SK-N-SH (cell line): ENCODE measurements around the gene ICA1. TPM values are rescaled to one million over a fixed set of nuclear protein-coding genes. Genes with fewer than 3 reads are reported as not detected.

Experiments
- CTCF ChIA-PET: fragments of 300-600, 350-600 bp; formaldehyde crosslinking; extraction: SDS; loops from one replicate; lab custom pipeline; 2021; lab: Yijun Ruan, JAX
- POLR2A ChIA-PET: fragments of 350-600 bp; sonication (Branson Sonifier 250); formaldehyde crosslinking; extraction: SDS; loops from one replicate; lab custom pipeline; 2020; ENCODE audit warnings: antibody characterized with exemption, inconsistent platforms; lab: Yijun Ruan, JAX
- DNase-seq: peaks from one replicate; pipeline ENCODE4 v3.0.0; 2012
- H2AFZ ChIP-seq: fragments of 200-600 bp; sonication (generic); 2 replicates; pipeline ENCODE4 v1.8.1; 2016; ENCODE audit warnings: antibody characterized with exemption, mild to moderate bottlenecking, low read depth
- H3F3A ChIP-seq: fragments of 200-600 bp; sonication (generic); replicated peaks from 2 replicates; pipeline ENCODE3; 2016; ENCODE audit warnings: antibody characterized with exemption, mild to moderate bottlenecking; ENCODE audit not compliant: insufficient read depth
- H3K27ac ChIP-seq, 2 experiments: fragments of 200-500 bp in 1 of 2; fragments of 200-600 bp in 1 of 2; sonication (Bioruptor generic) in 1 of 2; sonication (generic), shearing (Covaris generic) in 1 of 2; 2 replicates each; pipeline versions ENCODE4 v1.5.1 to v1.6.1; 2014 to 2016; ENCODE audit warnings: low read depth in 2 of 2, inconsistent platforms in 1 of 2, low read length in 1 of 2, mild to moderate bottlenecking in 1 of 2, mixed read lengths in 1 of 2
- H3K27me3 ChIP-seq: fragments of 200-600 bp; sonication (generic), shearing (Covaris generic); 2 replicates; pipeline ENCODE4 v1.6.1; 2016; ENCODE audit warnings: mixed run types; ENCODE audit not compliant: insufficient read depth
- H3K36me3 ChIP-seq, 2 experiments: fragments of 200-500 bp in 1 of 2; fragments of 200-600 bp in 1 of 2; sonication (Bioruptor generic) in 1 of 2; sonication (generic) in 1 of 2; replicated peaks in 1 of 2; 2 replicates each; pipeline versions ENCODE3 to v1.5.1; 2014 to 2016; ENCODE audit warnings: low read length in 1 of 2, mild to moderate bottlenecking in 1 of 2; ENCODE audit not compliant: insufficient read depth in 2 of 2, control insufficient read depth in 1 of 2
- H3K4me1 ChIP-seq, 2 experiments: fragments of 200-500 bp in 1 of 2; fragments of 200-600 bp in 1 of 2; sonication (Bioruptor generic) in 1 of 2; sonication (generic), shearing (Covaris generic) in 1 of 2; 2 replicates each; pipeline versions ENCODE4 v1.5.1 to v1.6.1; 2014 to 2016; ENCODE audit warnings: low read depth in 1 of 2, low read length in 1 of 2, mixed run types in 1 of 2; ENCODE audit not compliant: insufficient read depth in 2 of 2, control insufficient read depth in 1 of 2
- H3K4me2 ChIP-seq: fragments of 200-600 bp; sonication (generic), shearing (Covaris generic); 2 replicates; pipeline ENCODE4 v1.6.1; 2017; ENCODE audit warnings: mixed run types
- H3K4me3 ChIP-seq, 2 experiments: fragments of 200-500 bp in 1 of 2; fragments of 200-600 bp in 1 of 2; sonication (Bioruptor generic) in 1 of 2; sonication (generic), shearing (Covaris generic) in 1 of 2; 2 replicates each; pipeline versions ENCODE4 v1.5.1 to v1.8.1; 2014 to 2016; ENCODE audit warnings: low read depth in 2 of 2, inconsistent platforms in 1 of 2, low read length in 1 of 2, mild to moderate bottlenecking in 1 of 2, mixed read lengths in 1 of 2, moderate library complexity in 1 of 2
- H3K79me2 ChIP-seq: fragments of 200-600 bp; sonication (generic); 2 replicates; pipeline ENCODE4 v1.8.1; 2017; ENCODE audit warnings: mild to moderate bottlenecking; ENCODE audit not compliant: insufficient read depth
- H3K9ac ChIP-seq: fragments of 200-600 bp; sonication (generic); 2 replicates; pipeline ENCODE4 v1.6.1; 2017; ENCODE audit warnings: mixed run types
- H3K9me2 ChIP-seq: fragments of 200-600 bp; sonication (generic); 2 replicates; pipeline ENCODE4 v1.6.1; 2017; ENCODE audit warnings: mixed run types
- H3K9me3 ChIP-seq: fragments of 200-600 bp; sonication (generic); 2 replicates; pipeline ENCODE4 v1.6.1; 2017; ENCODE audit warnings: mixed run types, mild to moderate bottlenecking, moderate library complexity
- H4K20me1 ChIP-seq: fragments of 200-600 bp; sonication (generic); 2 replicates; pipeline ENCODE4 v1.6.1; 2017; ENCODE audit warnings: mild to moderate bottlenecking, mixed run types; ENCODE audit not compliant: insufficient read depth
- EP300 ChIP-seq, 2 experiments: IDR thresholded peaks; 2 replicates each; pipeline versions ENCODE4 v1.4.0 to v1.6.1; 2012; ENCODE audit warnings: borderline replicate concordance in 1 of 2, low read depth in 1 of 2, low read length in 1 of 2
- EZH2phosphoT487 ChIP-seq: fragments of 200-600 bp; sonication (generic); IDR thresholded peaks from 2 replicates; pipeline ENCODE4 v1.6.1; 2017; ENCODE audit warnings: low read depth, mixed run types, mild to moderate bottlenecking, antibody characterized with exemption, moderate library complexity, borderline replicate concordance
- FOSL2 ChIP-seq: IDR thresholded peaks from 2 replicates; pipeline ENCODE4 v1.4.0; 2012; ENCODE audit warnings: low read depth, mild to moderate bottlenecking, moderate library complexity, borderline replicate concordance
- GATA2 ChIP-seq: sonication (generic); formaldehyde crosslinking; IDR thresholded peaks from 2 replicates; pipeline ENCODE4 v1.5.0; 2020; ENCODE audit warnings: mild to moderate bottlenecking, missing genetic modification reagents
- NFIC ChIP-seq: IDR thresholded peaks from 2 replicates; pipeline ENCODE4 v1.4.0; 2012; ENCODE audit warnings: borderline replicate concordance
- POLR2AphosphoS5 ChIP-seq: IDR thresholded peaks from 2 replicates; pipeline ENCODE4 v1.6.1; 2012; ENCODE audit warnings: low read depth, low read length
- RCOR1 ChIP-seq: fragments of 150-350 bp; IDR thresholded peaks from 2 replicates; pipeline ENCODE4 v1.6.1; 2017; ENCODE audit warnings: antibody characterized with exemption, low read length
- RXRA ChIP-seq: IDR thresholded peaks from 2 replicates; pipeline ENCODE4 v1.4.0; 2012; ENCODE audit warnings: low read depth, mild to moderate bottlenecking, borderline replicate concordance
- SIN3A ChIP-seq: IDR thresholded peaks from 2 replicates; pipeline ENCODE4 v1.6.1; 2012; ENCODE audit warnings: low read depth, mild to moderate bottlenecking, low read length, moderate library complexity, borderline replicate concordance
- TEAD4 ChIP-seq: IDR thresholded peaks from 2 replicates; pipeline ENCODE4 v1.4.0; 2012; ENCODE audit warnings: mild to moderate bottlenecking, borderline replicate concordance; ENCODE audit not compliant: insufficient read depth
- YY1 ChIP-seq: IDR thresholded peaks from 2 replicates; pipeline ENCODE4 v1.4.0; 2012; ENCODE audit warnings: low read depth, mild to moderate bottlenecking
- WGBS: methylation state at CpG from one replicate; pipeline ENCODE4 v1.1.6; 2017; ENCODE audit warnings: low lambda C conversion rate; 5-methylcytosine and 5-hydroxymethylcytosine counted together
- polyA plus RNA-seq, 3 experiments: library from polyadenylated mRNA; depleted of rRNA; stranded (reverse); fragments of >200 nt; gene quantifications; 2 replicates each; pipeline ENCODE4 v1.2.3, GENCODE V29; 2012
- TF ChIP-seq, protein P1 (sequence below): IDR thresholded peaks from 2 replicates; pipeline ENCODE4 v1.4.0; 2012; ENCODE audit warnings: low read depth, borderline replicate concordance
- TF ChIP-seq, protein P2 (sequence below): IDR thresholded peaks from 2 replicates; pipeline ENCODE4; 2012
- TF ChIP-seq, protein P3 (sequence below): IDR thresholded peaks from 2 replicates; pipeline ENCODE4 v1.4.0; 2012; ENCODE audit warnings: low read depth
- TF ChIP-seq, protein P4 (sequence below): fragments of 150-350 bp; IDR thresholded peaks from 2 replicates; pipeline ENCODE4 v1.6.1; 2017; ENCODE audit warnings: antibody characterized with exemption, low read length, low read depth, borderline replicate concordance
- TF ChIP-seq, protein P5 (sequence below): IDR thresholded peaks from 2 replicates; pipeline ENCODE4 v1.6.1; 2012; ENCODE audit warnings: mild to moderate bottlenecking, low read depth, low read length, moderate library complexity
- TF ChIP-seq, protein P6 (sequence below): fragments of 200-600 bp; sonication (generic); IDR thresholded peaks from 2 replicates; pipeline ENCODE4 v1.6.1; 2017; ENCODE audit warnings: antibody characterized with exemption, mild to moderate bottlenecking, moderate library complexity

ICA1 gene
- polyA plus RNA-seq, 1 of the 3 experiments (the other 2 are of a cell fraction) = 2.4 TPM

DNA sequence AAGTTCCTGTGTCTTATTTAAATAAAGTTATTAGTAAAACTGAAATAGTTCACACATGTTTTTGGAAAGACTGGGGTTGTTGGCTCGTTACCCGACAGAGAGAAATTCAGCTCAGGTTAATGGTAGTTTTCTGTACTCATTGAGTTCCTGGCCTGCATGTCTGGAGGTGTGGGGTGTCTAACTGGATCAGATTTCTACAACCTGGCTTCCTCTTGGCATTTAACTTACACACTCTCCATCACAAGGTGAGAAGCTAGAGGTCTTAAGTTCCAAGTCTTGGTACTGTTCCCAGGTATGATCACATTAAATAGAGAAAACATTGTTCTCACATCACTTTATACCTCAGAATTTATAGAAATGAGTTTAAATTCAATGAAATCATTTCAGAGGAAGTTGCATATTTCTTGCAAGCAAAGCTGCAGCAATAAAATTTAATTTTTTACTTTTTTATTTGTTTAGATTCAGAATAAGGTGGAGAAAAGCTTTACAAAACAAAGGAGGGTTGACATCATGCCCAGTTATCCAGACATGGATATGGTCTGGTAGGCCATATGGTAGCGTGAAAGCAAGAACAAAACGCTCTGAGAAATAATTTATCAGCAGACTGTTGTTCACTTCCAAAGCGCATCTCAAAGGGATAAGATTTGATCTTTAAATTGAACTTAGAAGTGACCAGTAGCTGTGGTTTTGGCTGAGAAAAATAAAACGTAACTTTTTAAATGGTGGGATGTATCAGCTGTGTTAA is 172.8 kb downstream of the ICA1 start:
- DNase-seq = no peak
- ChIA-PET POLR2A (interaction anchor here (0.6 kb wide), 1 partner anchor 147 kb away, joined by 3 read pairs; no protein-coding TSS in a partner anchor), CTCF (interaction anchor here (0.7 to 2.2 kb wide), 5 partner anchors 12 to 408 kb away, joined by 3 to 9 read pairs (median 5); no protein-coding TSS in a partner anchor)
- Histone ChIP-seq H3K27ac (peak overlapping the region in 1 of 2 experiments; percentile 19; a peak in 1 of 4 replicates), H3K36me3 (peaks cover 5 to 49% of the 10 kb centered on the region in 2 experiments), H3K79me2 (no peaks in the 10 kb centered on the region), H3K4me2 (no peak overlapping the region), H3K4me3 (no peak overlapping the region), H3K9me3 (no peaks in the 10 kb centered on the region), H3K4me1 (no peaks in the 10 kb centered on the region; a peak in 2 of 4 replicates), H2AFZ (no peak overlapping the region), H3K27me3 (no peaks in the 10 kb centered on the region), H3F3A (no peaks in the 10 kb centered on the region), H3K9me2 (no peaks in the 10 kb centered on the region), H4K20me1 (no peaks in the 10 kb centered on the region), H3K9ac (no peak overlapping the region)
- 94% methylated on average over 6 of the region's 6 CpGs for WGBS
- no peak for TF ChIP-seq RXRA
- TF ChIP-seq, protein P1, sequence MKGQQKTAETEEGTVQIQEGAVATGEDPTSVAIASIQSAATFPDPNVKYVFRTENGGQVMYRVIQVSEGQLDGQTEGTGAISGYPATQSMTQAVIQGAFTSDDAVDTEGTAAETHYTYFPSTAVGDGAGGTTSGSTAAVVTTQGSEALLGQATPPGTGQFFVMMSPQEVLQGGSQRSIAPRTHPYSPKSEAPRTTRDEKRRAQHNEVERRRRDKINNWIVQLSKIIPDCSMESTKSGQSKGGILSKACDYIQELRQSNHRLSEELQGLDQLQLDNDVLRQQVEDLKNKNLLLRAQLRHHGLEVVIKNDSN = no peak
- TF ChIP-seq, protein P2, sequence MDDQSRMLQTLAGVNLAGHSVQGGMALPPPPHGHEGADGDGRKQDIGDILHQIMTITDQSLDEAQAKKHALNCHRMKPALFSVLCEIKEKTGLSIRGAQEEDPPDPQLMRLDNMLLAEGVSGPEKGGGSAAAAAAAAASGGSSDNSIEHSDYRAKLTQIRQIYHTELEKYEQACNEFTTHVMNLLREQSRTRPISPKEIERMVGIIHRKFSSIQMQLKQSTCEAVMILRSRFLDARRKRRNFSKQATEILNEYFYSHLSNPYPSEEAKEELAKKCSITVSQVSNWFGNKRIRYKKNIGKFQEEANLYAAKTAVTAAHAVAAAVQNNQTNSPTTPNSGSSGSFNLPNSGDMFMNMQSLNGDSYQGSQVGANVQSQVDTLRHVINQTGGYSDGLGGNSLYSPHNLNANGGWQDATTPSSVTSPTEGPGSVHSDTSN = no peak
- TF ChIP-seq EZH2phosphoT487 = no peak
- TF ChIP-seq NFIC = no peak
- TF ChIP-seq, protein P3, sequence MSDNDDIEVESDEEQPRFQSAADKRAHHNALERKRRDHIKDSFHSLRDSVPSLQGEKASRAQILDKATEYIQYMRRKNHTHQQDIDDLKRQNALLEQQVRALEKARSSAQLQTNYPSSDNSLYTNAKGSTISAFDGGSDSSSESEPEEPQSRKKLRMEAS = no peak
- no peak for TF ChIP-seq RCOR1
- no peak for TF ChIP-seq FOSL2
- TF ChIP-seq, protein P4, sequence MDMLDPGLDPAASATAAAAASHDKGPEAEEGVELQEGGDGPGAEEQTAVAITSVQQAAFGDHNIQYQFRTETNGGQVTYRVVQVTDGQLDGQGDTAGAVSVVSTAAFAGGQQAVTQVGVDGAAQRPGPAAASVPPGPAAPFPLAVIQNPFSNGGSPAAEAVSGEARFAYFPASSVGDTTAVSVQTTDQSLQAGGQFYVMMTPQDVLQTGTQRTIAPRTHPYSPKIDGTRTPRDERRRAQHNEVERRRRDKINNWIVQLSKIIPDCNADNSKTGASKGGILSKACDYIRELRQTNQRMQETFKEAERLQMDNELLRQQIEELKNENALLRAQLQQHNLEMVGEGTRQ = no peak
- TF ChIP-seq, protein P5, sequence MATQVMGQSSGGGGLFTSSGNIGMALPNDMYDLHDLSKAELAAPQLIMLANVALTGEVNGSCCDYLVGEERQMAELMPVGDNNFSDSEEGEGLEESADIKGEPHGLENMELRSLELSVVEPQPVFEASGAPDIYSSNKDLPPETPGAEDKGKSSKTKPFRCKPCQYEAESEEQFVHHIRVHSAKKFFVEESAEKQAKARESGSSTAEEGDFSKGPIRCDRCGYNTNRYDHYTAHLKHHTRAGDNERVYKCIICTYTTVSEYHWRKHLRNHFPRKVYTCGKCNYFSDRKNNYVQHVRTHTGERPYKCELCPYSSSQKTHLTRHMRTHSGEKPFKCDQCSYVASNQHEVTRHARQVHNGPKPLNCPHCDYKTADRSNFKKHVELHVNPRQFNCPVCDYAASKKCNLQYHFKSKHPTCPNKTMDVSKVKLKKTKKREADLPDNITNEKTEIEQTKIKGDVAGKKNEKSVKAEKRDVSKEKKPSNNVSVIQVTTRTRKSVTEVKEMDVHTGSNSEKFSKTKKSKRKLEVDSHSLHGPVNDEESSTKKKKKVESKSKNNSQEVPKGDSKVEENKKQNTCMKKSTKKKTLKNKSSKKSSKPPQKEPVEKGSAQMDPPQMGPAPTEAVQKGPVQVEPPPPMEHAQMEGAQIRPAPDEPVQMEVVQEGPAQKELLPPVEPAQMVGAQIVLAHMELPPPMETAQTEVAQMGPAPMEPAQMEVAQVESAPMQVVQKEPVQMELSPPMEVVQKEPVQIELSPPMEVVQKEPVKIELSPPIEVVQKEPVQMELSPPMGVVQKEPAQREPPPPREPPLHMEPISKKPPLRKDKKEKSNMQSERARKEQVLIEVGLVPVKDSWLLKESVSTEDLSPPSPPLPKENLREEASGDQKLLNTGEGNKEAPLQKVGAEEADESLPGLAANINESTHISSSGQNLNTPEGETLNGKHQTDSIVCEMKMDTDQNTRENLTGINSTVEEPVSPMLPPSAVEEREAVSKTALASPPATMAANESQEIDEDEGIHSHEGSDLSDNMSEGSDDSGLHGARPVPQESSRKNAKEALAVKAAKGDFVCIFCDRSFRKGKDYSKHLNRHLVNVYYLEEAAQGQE = no peak
- TF ChIP-seq EP300 (IDR thresholded peaks at IDR 0.05; ENCODE audit: borderline replicate concordance in 1 of 2, low read depth in 1 of 2, low read length in 1 of 2) = no peak
- no peak for TF ChIP-seq YY1
- TF ChIP-seq GATA2 (CRISPR knock-in tag) = no peak
- TF ChIP-seq, protein P6, sequence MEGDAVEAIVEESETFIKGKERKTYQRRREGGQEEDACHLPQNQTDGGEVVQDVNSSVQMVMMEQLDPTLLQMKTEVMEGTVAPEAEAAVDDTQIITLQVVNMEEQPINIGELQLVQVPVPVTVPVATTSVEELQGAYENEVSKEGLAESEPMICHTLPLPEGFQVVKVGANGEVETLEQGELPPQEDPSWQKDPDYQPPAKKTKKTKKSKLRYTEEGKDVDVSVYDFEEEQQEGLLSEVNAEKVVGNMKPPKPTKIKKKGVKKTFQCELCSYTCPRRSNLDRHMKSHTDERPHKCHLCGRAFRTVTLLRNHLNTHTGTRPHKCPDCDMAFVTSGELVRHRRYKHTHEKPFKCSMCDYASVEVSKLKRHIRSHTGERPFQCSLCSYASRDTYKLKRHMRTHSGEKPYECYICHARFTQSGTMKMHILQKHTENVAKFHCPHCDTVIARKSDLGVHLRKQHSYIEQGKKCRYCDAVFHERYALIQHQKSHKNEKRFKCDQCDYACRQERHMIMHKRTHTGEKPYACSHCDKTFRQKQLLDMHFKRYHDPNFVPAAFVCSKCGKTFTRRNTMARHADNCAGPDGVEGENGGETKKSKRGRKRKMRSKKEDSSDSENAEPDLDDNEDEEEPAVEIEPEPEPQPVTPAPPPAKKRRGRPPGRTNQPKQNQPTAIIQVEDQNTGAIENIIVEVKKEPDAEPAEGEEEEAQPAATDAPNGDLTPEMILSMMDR = no peak
- no peak for TF ChIP-seq SIN3A
- no peak for TF ChIP-seq POLR2AphosphoS5
- TF ChIP-seq TEAD4 = no peak
